HG02623 (cell line): ENCODE data around the gene GPX5.
"Not testable (repeated sequence)": the region's sequence is repeated elsewhere in the genome, so short reads cannot be mapped to it uniquely, and the experiment has no call there.

ENCODE experiments used
- ATAC-seq: cut with Tn5 transposase; IDR thresholded peaks from one replicate; pipeline ENCODE4 v1.9.1; 2021; ENCODE audit warnings: moderate library complexity; ENCODE audit not compliant: unreplicated experiment

The GPX5 gene

GRCh38 chr6:28512387-28512786 lies 13.3 kb upstream of the GPX5 start:
- not testable (repeated sequence) for ATAC-seq

GRCh38 chr6:28515676-28516075 lies 10.0 kb upstream of the GPX5 start, which contains the start of gene GPX6:
TSS of gene GPX6 (minus strand) at chr6:28515793. CDS start at chr6:28515743, 50 bp downstream.
- ATAC-seq: no peak

- no peak for ATAC-seq
Measured at GRCh38 chr6:28517964-28518363, 7.7 kb upstream of the GPX5 start.

- no peak for ATAC-seq
Measured at GRCh38 chr6:28522594-28523240, 3.0 kb upstream of the GPX5 start.

GRCh38 chr6:28523241-28523622 lies 2.4 kb upstream of the GPX5 start:
- ATAC-seq: no peak

- ATAC-seq: no peak
Measured at GRCh38 chr6:28530777-28531176, 5.1 kb downstream of the GPX5 start.

- no peak for ATAC-seq
Measured at GRCh38 chr6:28531479-28532128, 5.9 kb downstream of the GPX5 start.

GRCh38 chr6:28534306-28534705 lies 8.6 kb downstream of the GPX5 start:
- no peak for ATAC-seq

- no peak for ATAC-seq
Measured at GRCh38 chr6:28534875-28535274, 9.2 kb downstream of the GPX5 start.

- ATAC-seq: no peak
Measured at GRCh38 chr6:28537065-28537464, 11.4 kb downstream of the GPX5 start.

- ATAC-seq: no peak
Measured at GRCh38 chr6:28537509-28538140, 11.9 kb downstream of the GPX5 start.

GRCh38 chr6:28541996-28542395 lies 16.3 kb downstream of the GPX5 start:
- no peak for ATAC-seq

GRCh38 chr6:28542440-28543296 lies 17.0 kb downstream of the GPX5 start:
- peak; percentile 50 for ATAC-seq

GRCh38 chr6:28543651-28544610 lies 18.2 kb downstream of the GPX5 start:
- ATAC-seq: no peak

GRCh38 chr6:28545955-28546354 lies 20.3 kb downstream of the GPX5 start:
- ATAC-seq: no peak

GRCh38 chr6:28547003-28547402 lies 21.3 kb downstream of the GPX5 start:
- ATAC-seq: not testable (repeated sequence)

GRCh38 chr6:28551891-28552666 lies 26.4 kb downstream of the GPX5 start:
- ATAC-seq: no peak

- no peak for ATAC-seq
Measured at GRCh38 chr6:28553384-28553985, 27.8 kb downstream of the GPX5 start.
